Nephron progenitor cell (in vitro differentiated cells): Measurements from ENCODE around the gene PARD3.
A peak's percentile ranks its signal among the peaks of the same experiment; 100 is the strongest.

Experiments
- DNase-seq: peaks from one replicate; pipeline ENCODE4 v3.0.0; 2021
- H3K27ac Mint-ChIP-seq: 2 replicates; pipeline ENCODE4 v1.8.0; 2021; ENCODE audit warnings: mild to moderate bottlenecking, moderate library complexity, mixed read lengths
- H3K27me3 Mint-ChIP-seq: 2 replicates; pipeline ENCODE4 v1.8.0; 2021; ENCODE audit warnings: mild to moderate bottlenecking, low read depth, mixed read lengths; ENCODE audit not compliant: poor library complexity
- H3K36me3 Mint-ChIP-seq: 2 replicates; pipeline ENCODE4 v1.8.0; 2021; ENCODE audit warnings: low read depth, mixed read lengths
- H3K4me1 Mint-ChIP-seq: 2 replicates; pipeline ENCODE4 v1.8.0; 2021; ENCODE audit warnings: mixed read lengths
- H3K4me3 Mint-ChIP-seq: 2 replicates; pipeline ENCODE4 v1.8.0; 2021; ENCODE audit warnings: mild to moderate bottlenecking, moderate library complexity, mixed read lengths
- H3K9me3 Mint-ChIP-seq: 2 replicates; pipeline ENCODE4 v1.8.0; 2021; ENCODE audit warnings: mild to moderate bottlenecking, moderate library complexity, mixed read lengths
- TF ChIP-seq, protein P1 (sequence below): fragments of 200-600 bp; sonication (generic); IDR thresholded peaks from 2 replicates; pipeline ENCODE4 v1.5.0; 2021; ENCODE audit warnings: antibody characterized with exemption

Gene PARD3

GRCh38 chr10:34097682-34098081, 717.4 kb downstream of the PARD3 start:
- peaks cover 76% of the 10 kb centered on the region for H3K9me3 Mint-ChIP-seq
- H3K27ac Mint-ChIP-seq = no peak overlapping the region
- H3K27me3 Mint-ChIP-seq = no peaks in the 10 kb centered on the region
- peaks cover under 1% of the 10 kb centered on the region for H3K4me1 Mint-ChIP-seq
- DNase-seq = no peak
- TF ChIP-seq, protein P1, sequence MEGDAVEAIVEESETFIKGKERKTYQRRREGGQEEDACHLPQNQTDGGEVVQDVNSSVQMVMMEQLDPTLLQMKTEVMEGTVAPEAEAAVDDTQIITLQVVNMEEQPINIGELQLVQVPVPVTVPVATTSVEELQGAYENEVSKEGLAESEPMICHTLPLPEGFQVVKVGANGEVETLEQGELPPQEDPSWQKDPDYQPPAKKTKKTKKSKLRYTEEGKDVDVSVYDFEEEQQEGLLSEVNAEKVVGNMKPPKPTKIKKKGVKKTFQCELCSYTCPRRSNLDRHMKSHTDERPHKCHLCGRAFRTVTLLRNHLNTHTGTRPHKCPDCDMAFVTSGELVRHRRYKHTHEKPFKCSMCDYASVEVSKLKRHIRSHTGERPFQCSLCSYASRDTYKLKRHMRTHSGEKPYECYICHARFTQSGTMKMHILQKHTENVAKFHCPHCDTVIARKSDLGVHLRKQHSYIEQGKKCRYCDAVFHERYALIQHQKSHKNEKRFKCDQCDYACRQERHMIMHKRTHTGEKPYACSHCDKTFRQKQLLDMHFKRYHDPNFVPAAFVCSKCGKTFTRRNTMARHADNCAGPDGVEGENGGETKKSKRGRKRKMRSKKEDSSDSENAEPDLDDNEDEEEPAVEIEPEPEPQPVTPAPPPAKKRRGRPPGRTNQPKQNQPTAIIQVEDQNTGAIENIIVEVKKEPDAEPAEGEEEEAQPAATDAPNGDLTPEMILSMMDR = no peak
- H3K4me3 Mint-ChIP-seq = no peak overlapping the region
- peaks cover 20% of the 10 kb centered on the region for H3K36me3 Mint-ChIP-seq

- no peak overlapping the region for H3K4me3 Mint-ChIP-seq
- TF ChIP-seq, protein P1 = no peak
- H3K4me1 Mint-ChIP-seq = no peaks in the 10 kb centered on the region
- H3K27me3 Mint-ChIP-seq = peaks cover 5% of the 10 kb centered on the region
- peaks cover 22% of the 10 kb centered on the region for H3K36me3 Mint-ChIP-seq
- no peak for DNase-seq
- H3K9me3 Mint-ChIP-seq = peaks cover 80% of the 10 kb centered on the region
- H3K27ac Mint-ChIP-seq = no peak overlapping the region
These were observed 720.1 kb downstream of the PARD3 start for GRCh38 chr10:34094961-34095360.

DNA sequence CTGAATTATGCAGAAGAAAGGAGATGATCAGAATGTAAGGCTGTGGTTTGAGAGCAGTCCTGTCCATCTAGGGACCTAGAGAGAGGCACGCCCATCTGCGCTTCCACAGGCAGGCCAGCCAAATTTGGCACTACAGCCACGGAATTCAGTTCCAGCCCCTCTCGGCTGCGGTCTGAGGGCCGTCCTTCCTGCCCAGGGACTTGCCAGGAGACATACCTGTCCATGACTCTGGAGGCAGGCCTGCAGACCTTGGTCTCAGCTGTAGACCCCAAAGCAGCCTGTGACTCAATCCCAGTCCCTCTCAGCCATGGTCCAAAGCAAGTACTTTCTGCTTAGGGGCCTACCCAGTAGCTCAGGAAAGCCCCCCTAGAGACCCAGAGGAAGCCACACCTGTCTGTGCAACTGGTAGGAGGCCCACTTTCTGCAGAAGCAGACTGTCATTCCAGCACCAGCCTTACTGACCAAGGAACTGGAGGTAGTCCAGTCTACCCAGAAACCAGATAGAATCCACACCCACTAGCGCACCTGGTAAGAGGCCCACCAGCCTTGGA, 720.9 kb downstream of the PARD3 start:
- H3K27me3 Mint-ChIP-seq = peaks cover 8% of the 10 kb centered on the region
- no peak overlapping the region for H3K4me3 Mint-ChIP-seq
- H3K9me3 Mint-ChIP-seq = peaks cover 75% of the 10 kb centered on the region
- no peak overlapping the region for H3K27ac Mint-ChIP-seq
- DNase-seq = no peak
- TF ChIP-seq, protein P1 = no peak
- H3K4me1 Mint-ChIP-seq = no peaks in the 10 kb centered on the region
- peaks cover 21% of the 10 kb centered on the region for H3K36me3 Mint-ChIP-seq

DNA sequence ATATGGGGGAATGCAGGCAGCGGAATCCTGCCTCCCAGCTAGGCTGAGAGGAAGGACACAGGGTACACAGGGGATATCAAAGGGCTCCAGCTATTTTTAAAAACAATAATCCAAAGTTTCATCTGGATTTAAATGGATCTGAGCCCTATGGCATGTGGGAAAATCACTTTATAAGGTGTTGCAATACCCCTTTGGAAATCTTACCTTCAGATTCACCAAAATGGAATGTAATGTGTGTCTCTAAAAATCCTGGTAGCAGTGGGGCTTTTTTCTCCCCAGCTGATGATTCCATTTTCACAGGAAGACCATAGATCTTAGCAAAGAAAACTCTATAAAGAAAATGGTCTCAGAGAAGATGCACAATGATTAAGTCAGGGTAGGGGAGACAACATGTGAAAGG, 722.2 kb downstream of the PARD3 start:
- Mint-ChIP-seq H3K36me3 (peaks cover 14% of the 10 kb centered on the region), H3K27ac (no peak overlapping the region), H3K4me1 (no peaks in the 10 kb centered on the region), H3K4me3 (no peak overlapping the region), H3K9me3 (peaks cover 65% of the 10 kb centered on the region), H3K27me3 (peaks cover 8% of the 10 kb centered on the region)
- DNase-seq = no peak
- TF ChIP-seq, protein P1 = no peak

DNA sequence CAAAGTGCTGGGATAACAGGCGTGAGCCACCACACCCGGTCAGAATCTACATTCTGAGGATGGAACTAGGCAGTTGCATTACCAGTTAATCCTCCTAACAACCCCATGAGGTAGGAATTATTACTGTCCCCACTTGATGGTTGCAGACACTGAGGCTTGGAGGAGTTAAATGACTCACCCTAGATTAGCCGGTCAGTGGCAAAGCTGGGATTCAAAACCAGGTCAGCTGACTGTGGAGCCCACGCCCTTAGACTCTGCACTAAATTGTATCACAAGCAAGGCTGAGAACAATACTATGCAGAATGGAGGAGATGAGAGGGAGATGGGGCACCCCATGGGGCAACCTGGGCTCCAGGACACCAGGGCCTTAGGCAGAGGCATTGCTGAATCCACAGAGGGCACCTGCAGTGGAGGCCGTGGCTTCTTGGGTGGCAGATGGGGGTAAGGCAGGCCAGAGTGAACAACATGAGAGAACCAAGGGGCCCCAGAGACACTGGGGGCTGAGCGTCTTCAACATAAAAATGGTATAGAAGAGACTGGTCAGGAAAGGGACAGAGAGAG, 723.4 kb downstream of the PARD3 start:
- H3K27me3 Mint-ChIP-seq = peaks cover 8% of the 10 kb centered on the region
- H3K36me3 Mint-ChIP-seq = peaks cover 14% of the 10 kb centered on the region
- no peak overlapping the region for H3K4me3 Mint-ChIP-seq
- TF ChIP-seq, protein P1 = no peak
- peaks cover 56% of the 10 kb centered on the region for H3K9me3 Mint-ChIP-seq
- peak overlapping the region; percentile 88 for H3K27ac Mint-ChIP-seq
- no peak for DNase-seq
- no peaks in the 10 kb centered on the region for H3K4me1 Mint-ChIP-seq

GRCh38 chr10:34089253-34089652, 725.8 kb downstream of the PARD3 start:
- TF ChIP-seq, protein P1 = no peak
- Mint-ChIP-seq H3K9me3 (peaks cover 39% of the 10 kb centered on the region), H3K4me3 (no peak overlapping the region), H3K27me3 (peaks cover 8% of the 10 kb centered on the region), H3K4me1 (no peaks in the 10 kb centered on the region), H3K27ac (no peak overlapping the region), H3K36me3 (peaks cover 6% of the 10 kb centered on the region)
- no peak for DNase-seq
